NCI-H2107 (cell line): ENCODE results near the gene SIAH2.

Source experiments
- DNase-seq: peaks from one replicate; lab custom pipeline; 2025; lab: John Stamatoyannopoulos, UW

Gene SIAH2

DNA sequence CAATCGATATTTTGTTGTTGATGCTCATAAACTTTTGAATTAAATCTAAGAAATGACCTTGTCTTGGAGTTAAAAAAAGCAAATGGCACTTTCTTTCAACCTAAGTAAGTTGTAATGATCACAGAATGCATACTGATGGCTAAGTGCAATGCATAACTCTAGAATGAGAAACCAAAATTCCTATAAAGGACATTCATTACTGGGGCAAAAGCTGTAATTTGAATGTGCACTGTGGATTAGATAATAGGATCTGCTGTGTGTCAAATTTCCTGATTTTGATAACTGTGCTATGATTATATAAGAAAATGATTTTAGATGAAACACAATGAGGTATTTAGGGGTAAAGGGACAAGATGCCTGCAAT lies 14.3 kb downstream of the SIAH2 start:
- no peak for DNase-seq

DNA sequence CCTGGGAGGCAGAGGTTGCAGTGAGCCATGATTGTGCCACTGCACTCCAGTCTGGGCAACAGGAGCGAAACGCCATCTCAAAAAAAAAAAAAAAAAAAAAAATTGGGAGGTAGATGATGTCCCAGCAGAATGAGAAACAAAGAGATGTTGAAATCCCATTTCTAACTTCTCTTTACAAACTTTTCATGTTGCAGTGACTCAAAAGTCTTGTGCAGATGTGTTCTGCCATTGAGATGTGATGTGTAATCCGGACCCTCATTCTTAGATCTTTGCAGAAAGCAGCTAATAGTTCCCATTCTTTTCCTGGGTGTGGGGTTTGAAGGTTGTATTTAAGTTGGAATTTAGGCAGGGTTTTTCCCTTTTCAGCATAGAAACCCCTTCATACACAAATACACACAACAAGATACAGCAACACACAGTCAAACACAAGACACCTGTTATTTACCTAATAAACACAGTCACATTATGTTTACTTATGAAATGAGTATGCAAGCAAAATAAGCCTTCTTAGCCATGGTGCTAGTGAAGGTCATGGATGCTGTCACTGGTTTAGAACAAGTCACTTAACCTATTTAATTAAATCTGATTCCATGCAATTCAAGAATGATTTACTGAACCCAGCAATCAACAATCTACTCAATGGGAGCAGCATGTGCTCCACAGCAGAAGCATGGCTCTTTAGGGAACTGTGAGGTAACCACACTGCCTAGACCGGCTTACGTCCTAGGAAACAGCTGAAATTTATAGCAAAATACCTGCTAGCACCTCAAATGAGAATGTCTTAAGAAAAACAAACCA lies 14.9 kb downstream of the SIAH2 start:
- DNase-seq: no peak

DNA sequence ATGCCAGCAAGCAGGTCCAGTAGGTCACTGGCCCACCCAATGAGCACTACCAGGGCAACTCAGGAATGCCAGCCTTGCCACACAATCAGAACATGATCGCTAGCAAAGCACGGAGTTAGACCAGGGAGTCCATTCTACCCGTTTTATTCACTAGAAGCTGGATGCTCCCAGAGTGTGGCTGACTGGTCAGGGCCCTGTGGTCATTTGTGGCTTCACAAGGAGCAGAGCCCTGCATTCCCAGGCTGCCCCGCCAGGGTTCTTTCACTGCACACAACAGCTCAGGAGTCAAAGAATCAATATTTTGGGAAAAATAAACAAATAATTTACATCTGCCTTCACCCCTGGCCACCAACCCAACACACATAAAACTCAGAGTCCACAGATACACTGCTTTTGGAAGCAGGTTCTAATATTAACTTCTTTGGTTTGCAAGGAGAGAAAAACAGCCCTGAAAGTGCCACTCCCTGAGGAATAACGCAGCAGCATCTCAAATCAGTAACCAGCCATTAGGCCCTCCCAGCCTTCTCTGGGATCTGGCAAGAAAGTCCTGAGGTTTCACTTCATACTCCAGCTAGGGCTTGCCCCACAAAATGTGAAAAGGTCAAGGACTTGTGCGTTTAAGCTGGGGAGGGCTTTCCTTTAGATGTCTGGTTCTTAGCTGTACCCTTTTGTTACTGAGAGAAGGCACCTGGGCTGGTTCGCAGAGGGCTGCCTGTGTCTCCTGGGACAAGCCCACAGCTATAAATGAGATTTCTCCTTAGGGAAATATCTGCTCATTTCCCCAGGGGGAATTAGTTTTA lies 16.0 kb downstream of the SIAH2 start:
- DNase-seq: peak; percentile 19

DNA sequence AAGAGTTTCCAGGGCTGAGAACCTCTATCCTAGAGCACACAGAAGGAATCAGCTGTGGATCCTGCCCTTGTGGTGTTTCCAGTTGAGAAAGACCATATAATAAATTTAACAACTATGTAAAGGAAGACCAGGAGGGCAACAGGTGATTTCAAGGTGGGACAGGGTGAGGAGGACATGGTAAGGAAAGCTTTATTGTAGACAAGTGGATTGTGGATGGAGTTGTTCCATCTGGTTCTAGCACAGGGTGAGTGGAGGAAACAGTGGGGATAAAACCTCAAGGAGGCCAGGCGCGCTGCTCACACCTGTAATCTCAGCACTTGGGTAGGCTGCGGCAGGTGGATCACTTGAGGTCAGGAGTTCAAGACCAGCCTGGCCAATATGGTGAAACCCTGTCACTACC lies 17.1 kb downstream of the SIAH2 start:
- no peak for DNase-seq

DNA sequence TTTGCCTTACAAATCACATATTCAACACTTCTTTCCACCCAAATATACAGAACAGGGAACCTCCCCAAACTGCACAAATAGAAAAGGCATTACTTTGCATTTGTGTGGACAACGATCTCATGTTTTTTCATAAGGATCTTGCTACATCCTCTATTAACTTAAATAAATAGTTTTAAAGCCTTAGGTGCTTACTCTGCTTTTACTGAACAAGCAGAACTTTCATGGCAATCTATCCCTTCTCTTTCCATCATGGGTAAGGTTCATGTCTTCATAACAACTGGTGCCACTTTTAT lies 18.1 kb downstream of the SIAH2 start:
- no peak for DNase-seq

DNA sequence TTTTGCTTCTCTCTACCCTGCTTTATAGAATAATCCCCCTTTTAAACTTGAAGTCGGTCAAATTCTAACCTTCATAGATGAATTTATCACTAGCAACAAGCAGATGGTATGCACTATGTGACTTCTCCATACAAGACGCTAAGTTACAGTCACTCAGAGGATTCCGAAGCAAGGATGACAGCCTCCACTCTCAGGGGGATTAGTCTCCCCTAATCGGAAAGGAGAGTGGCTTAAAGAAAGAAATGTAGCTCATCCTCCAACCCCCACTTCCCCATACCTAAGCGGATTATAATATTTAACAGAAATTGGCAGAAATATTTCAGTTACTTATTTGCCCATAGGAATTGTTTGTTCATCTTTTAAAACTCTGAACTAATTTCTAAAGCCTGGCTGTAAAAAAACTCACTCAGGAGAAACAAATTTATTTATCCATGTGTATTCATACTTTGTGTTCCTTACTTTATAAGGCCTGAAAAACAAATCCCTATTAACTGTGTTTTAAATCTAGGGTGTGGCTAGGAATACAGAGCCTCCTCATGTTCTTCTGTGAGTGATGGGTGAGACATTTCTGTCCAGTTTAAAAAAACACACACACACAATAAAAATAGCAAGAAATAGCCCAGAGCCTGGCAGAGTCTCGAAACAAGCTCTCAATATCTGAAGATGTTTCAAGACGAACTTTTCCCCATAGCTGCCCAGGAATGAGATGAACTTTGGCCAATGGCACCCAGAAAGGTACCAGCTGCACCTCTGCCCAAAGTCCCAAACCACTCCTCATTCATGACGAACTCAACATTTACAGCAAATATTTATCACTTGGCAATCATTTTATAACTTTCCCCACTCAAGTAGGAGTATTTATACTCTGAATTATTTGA lies 18.7 kb downstream of the SIAH2 start:
- no peak for DNase-seq

DNA sequence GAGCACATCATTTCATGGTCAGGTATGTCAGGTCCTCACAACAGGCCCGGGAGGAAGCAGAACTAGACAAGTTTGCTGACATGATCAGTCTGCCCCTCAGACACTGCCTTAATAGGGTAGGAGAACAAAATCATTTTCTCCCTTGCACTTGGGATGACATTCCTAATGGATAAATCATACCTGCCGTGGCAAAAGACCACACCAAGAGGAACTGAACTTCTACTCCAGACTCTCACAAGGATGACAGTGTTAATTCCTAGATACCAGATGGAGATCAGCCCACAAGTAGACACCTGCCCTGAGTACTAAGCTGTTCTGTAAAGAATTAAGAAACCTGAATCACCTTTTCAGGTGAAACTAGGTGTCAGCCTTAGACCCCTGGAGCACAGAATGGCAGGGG lies 19.5 kb downstream of the SIAH2 start:
- no peak for DNase-seq

DNA sequence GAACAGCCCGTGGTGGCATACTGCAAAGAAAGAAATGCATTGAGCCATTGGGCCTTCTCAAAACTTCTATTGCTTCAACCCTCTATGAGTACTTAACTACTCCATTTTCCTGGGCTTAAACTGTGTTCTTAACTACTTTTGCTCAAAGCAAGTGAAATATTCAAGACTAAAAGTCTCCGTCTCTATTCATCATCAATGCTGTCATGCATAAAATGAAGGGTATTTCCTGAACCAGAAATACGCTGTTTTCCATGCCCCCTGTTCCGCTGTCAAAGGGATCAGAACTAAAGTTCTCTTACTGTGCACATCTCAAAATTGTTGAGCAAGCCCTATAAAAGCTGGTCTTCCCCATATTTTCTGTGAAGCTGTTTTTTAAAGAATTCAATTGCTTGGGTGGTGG lies 20.3 kb downstream of the SIAH2 start:
- no peak for DNase-seq

DNA sequence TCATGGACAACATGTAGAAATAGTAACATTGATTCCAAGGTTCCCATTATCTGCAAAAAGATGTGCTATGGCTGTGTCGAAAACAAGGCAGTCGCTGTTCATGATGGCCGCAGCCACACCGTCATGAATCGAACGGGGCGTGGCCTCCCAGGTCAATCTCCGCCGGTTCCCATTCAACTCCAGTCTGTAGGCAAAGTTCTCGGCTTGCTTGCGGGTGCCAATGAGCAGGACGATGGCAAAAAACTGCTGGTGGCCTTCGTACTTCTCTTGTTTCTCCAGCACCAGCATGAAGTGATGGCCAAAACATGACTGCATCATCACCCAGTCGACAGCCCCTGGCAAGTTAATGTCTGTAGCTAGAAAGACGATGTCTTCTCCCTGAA lies 20.8 kb downstream of the SIAH2 start:
- no peak for DNase-seq

DNA sequence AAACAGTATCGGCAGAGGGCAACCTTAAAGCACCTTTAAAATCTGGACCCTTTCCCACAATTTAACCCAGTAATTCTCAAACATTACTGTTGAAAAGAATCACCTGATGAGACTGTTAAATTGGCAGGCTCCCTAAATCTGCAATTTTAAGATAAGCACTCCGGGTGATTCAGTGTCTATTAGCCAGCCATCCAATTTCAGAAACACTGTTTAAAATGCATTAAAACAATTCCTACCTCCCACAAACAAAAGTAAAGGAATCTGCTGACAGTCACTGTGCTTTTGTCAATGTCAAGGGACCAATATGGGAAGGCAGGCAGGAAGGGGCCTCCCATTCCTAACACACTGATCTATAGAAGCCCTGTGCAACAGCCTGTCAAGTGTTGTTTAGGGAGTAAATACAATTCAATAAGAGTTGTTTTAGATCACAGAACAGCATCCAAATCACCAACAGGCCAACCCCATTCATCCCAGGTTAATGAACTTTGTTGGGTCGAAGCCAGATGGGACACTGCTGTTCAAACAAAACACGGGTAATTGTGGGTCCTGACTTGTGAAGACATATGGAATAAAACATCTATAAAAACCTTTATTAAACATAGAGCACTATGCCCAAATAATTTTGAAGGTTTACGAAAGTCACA lies 21.4 kb downstream of the SIAH2 start:
- DNase-seq: no peak

DNA sequence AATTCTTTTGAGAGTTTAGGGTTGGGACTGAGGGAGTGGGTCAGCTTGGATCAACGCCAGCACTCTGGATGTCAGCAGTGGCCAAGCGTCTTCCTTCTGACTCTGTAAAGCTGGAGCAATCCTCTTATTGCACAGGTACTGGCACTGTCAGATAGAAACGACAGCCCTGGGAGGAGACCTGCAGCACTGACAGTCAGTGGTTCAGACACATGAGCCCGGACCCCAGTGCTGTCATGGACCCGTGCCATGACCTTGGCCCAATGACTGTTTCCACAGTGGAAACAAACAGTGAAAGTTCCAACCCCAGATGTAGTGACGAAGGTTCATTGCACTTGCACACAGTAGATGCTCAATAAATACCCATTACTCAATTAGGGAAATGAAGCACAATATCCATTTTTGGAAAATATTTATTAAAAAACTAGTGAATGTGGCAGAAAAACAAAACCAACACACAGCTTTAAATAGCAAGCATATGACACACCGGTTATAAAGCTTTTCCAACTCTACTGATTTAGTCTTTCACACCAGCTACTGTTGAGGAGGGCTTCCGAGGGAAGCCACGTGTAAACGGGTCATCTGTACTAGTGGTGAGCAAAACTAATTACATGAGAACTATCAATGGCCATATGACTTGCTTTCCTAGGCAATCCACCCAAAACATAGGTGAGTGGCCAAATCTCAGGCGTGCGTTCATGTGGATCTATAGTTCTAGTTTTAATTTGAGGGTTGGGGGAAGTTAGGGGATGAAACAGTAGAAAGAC lies 22.1 kb downstream of the SIAH2 start:
- DNase-seq: no peak

DNA sequence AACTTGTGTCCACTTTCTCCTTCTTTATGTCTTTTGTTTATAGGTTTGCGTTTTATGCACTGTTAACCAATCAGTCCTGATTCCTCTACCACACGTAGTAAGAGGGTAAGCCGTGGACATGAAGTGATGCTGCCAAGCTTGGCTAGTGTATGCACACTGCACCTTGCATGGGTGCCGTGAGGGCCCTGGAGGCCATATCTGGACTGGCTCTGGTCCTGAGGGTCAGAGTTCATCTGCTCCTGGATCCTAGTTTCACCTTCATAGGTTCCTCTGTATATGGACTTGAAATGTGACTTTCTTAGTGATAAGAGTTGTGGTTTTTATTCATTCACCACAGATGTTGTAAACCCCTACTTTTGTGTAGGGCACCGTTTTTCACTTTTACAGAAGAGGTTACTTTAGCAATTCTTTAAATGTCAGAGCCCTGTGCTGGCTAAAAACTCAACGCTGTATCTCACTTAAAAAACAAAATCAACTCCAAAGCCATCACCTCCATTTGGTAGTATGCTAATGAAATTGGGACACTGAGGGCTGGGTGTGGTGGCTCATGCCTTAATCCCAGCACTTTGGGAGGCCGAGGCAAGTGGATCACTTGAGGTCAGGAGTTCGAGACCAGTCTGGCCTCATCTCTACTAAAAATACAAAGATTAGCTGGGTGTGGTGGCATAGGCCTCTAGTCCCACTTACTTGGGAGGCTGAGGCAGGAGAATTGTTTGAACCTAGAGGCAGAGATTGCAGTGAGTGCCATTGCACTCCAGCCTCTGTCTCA lies 22.9 kb downstream of the SIAH2 start:
- no peak for DNase-seq

DNA sequence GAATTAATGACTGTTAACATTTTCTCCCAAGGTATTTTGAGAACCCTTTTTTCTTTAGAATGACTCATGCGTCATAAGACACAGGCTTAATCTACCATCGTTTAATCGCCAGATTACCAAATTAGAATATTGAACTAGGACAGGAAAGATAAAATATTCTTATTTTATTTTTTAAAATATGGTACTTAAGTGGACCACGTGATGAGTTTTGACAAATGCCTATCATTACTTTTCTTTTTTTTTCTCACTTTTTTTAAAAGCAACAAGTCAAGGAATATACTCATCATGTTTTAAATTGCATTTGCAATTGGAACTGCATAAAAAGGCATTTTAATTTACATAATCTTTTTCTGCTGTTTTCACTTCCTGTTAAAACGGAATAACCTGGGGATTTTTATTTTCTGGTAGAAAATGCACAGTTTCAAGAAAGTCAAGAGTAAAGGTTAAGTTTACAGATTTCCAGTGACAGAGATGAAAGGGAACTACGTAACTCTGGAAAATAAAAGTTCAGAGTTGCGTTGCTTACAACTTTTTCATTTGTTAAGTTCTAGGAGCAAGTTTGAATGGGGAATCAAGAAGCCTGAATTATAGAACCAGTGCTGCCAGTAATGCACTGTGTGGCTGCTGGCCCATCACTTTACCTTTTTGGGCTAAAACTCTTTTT lies 23.6 kb downstream of the SIAH2 start:
- no peak for DNase-seq

DNA sequence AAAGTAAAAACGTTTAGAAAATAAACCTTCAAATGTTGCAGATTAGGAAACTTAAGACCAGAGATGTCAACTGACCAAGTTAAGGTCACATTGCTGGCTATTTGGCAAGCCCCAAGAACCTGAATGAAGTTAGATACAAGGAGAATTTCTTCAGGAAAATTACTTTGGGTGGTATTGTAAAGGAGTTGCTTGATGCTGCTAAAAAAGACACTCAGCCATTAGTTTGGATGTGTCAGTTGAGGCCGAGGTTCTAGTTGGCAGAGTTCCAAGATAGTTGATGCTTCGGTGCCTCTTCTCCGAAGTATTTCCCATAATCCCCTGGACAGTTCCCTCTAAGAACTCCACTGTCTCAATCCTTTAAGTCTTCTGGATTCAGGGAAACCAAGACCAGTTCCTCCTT lies 24.3 kb downstream of the SIAH2 start:
- DNase-seq: no peak

DNA sequence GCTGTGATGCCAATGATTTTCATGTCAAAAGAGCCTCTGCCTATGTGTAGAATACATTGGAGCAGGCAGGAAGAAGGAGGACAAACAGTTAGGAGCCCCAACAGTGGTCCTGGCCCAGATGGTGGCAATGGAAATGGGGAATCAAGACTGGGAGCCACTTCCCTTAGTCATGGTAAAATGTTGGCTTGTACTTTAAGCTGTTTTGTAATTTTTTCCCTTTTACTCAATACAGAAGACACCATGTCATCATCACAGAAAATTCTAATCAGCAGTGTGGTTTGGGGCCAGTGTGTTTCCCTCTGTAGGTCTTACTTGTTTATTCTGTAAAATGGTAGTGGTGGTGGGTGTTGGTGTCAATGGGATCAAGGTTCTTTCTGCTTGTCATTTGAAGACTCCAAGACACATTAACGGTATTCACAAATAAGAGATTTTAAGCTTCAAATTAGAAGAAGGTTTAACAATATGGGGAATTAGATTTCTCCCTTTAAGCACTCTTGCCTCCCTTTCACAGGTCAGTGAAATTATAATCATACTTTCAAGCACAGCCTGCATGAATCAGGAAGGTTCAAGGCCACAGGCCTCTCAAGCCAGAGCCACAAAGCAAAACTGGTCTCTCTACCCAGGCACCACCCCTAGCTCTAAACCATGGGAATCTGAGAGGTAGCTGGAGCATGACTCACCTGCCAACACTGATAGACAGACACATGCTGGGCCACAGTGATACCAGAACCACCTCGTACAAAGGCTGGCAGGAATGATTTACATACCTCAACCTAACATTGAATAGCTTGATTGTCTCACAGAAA lies 24.9 kb downstream of the SIAH2 start:
- no peak for DNase-seq

DNA sequence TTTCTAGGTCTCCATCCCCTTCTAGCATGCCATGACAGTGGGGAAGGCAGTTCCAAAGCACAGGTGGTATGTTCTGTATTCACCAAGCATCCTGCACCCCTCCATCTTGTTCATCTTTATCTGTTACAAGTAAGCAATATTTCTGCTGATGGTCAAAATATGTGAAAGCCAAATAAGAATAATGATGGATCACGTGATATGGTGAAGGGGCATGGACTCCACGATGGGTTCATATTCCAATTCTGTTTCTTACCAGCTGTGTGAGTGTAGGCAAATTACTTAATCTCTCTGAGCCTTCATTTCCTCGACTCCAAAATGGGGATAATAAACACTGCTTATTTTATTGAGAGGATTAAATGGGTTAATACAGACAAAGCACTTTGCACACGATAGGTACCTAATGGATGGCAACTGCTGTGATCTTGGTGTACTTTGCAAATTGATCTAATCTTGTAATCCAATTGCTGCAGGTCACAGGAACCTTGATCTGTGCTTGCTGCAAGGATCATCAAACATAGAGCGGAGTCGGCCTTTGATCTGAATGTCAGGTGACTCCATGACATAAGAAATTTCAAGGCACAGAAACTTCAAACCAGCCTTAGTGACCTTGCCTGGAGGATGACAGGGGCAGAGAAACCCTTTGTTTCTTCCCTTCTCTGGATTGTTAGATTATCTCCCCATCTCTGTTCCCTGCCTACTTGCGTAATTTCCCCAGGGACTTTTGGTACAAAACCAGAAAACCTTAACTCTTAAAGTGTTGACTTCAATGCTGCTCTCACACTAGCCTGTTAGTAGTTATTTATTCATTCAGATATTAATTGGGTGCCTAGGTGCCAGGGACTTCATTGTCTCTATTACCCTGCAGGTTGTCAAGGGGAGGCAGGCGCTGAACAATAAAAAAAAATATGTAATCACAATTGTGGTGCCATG lies 25.8 kb downstream of the SIAH2 start:
- DNase-seq: no peak

DNA sequence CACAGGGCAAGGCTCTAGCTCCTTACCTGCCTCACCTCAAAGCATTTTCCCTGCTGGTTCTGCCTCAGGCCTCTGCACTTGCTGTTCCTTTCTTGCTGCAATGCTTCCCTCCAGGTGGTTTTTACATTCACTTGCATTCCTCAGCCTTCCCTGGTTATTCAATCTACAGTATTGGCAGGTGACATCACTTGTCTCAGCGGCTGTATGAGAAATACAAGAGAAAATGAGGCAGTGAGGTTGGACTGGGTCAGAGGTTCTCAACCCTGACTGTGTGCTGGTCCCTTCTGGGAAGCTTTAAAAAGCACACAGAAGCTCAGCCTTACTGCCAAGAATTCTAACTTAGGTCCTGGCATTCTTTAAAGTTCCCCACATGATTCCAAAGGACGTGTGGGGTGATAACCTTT lies 26.7 kb downstream of the SIAH2 start:
- no peak for DNase-seq

DNA sequence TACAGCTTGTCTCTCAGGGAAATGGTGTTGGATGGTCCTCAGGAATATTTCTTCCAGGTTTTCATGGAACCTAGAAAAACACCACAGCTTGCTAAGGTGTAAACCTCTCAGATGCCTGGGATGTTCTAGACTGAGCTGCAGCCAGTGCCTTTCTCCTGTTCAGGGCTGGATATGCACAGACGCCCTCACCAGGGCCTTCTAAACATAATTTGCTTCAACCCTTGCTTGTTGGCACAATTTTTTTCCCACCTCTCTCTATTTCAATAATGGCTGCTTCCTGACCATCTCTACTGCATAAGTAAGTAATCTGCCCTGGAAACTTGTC lies 28.2 kb downstream of the SIAH2 start:
- DNase-seq: no peak
